GM18499 (cell line): ENCODE data around the gene ARMC2.

ENCODE experiments used
- ATAC-seq: cut with Tn5 transposase; IDR thresholded peaks from one replicate; pipeline ENCODE4 v1.9.1; 2021; ENCODE audit warnings: moderate number of reproducible peaks; ENCODE audit not compliant: insufficient read depth, unreplicated experiment

ARMC2 gene

GRCh38 chr6:108946695-108947094, 98.5 kb downstream of the ARMC2 start:
- no peak for ATAC-seq

- no peak for ATAC-seq
Observed at GRCh38 chr6:108947114-108947854, 99.1 kb downstream of the ARMC2 start.

GRCh38 chr6:108948181-108948661, 100.0 kb downstream of the ARMC2 start:
- no peak for ATAC-seq

GRCh38 chr6:108951351-108951953, 103.2 kb downstream of the ARMC2 start:
- ATAC-seq, result no peak

- no peak for ATAC-seq
Observed at GRCh38 chr6:108952776-108953486, 104.7 kb downstream of the ARMC2 start.

- no peak for ATAC-seq
Observed at GRCh38 chr6:108953681-108954080, 105.5 kb downstream of the ARMC2 start.

GRCh38 chr6:108955329-108955949, 107.2 kb downstream of the ARMC2 start:
- no peak for ATAC-seq

- ATAC-seq, result no peak
Observed at GRCh38 chr6:108957221-108957620, 109.0 kb downstream of the ARMC2 start.

- no peak for ATAC-seq
Observed at GRCh38 chr6:108958900-108959770, 110.9 kb downstream of the ARMC2 start.

- ATAC-seq, result no peak
Observed at GRCh38 chr6:108959972-108960582, 111.9 kb downstream of the ARMC2 start.

GRCh38 chr6:108960601-108961000, 112.4 kb downstream of the ARMC2 start:
- no peak for ATAC-seq

- ATAC-seq, result no peak
Observed at GRCh38 chr6:108961077-108961476, 112.9 kb downstream of the ARMC2 start.

- ATAC-seq, result no peak
Observed at GRCh38 chr6:108961985-108962384, 113.8 kb downstream of the ARMC2 start.

GRCh38 chr6:108966251-108966650, 118.0 kb downstream of the ARMC2 start:
- no peak for ATAC-seq

- ATAC-seq, result no peak
Observed at GRCh38 chr6:108966855-108967755, 118.9 kb downstream of the ARMC2 start.

- ATAC-seq, result no peak
Observed at GRCh38 chr6:108968325-108969316, 120.4 kb downstream of the ARMC2 start.

- ATAC-seq, result no peak
Observed at GRCh38 chr6:108969776-108970175, 121.6 kb downstream of the ARMC2 start.
